Stimulated activated CD4-positive, alpha-beta T cell treated with anti-CD3 and anti-CD28 coated beads, Interleukin-15, amount 100 ng/mL, for 48 hours (primary cell): ENCODE results near the gene TMTC2.
"Not testable (repeated sequence)": the region's sequence is repeated elsewhere in the genome, so short reads cannot be mapped to it uniquely, and the experiment has no call there.

Source experiments
- DNase-seq, 2 donors: peaks; one replicate each; pipeline ENCODE4 v3.0.0-alpha.2; 2020; ENCODE audit warnings: low read depth in 2 of 2

The TMTC2 gene

GRCh38 chr12:82841487-82841904 is 154.8 kb downstream of the TMTC2 start:
- no peak for DNase-seq

- DNase-seq = no peak
These were observed 155.8 kb downstream of the TMTC2 start for GRCh38 chr12:82842480-82842879.

- not testable (repeated sequence) for DNase-seq
These were observed 158.4 kb downstream of the TMTC2 start for GRCh38 chr12:82845076-82845475.

- no peak for DNase-seq
These were observed 162.1 kb downstream of the TMTC2 start for GRCh38 chr12:82848845-82849244.

- DNase-seq = no peak
These were observed 165.8 kb downstream of the TMTC2 start for GRCh38 chr12:82852529-82852928.

GRCh38 chr12:82855872-82856271 is 169.2 kb downstream of the TMTC2 start:
- no peak for DNase-seq

GRCh38 chr12:82857276-82857675 is 170.6 kb downstream of the TMTC2 start:
- DNase-seq = no peak

- DNase-seq = no peak
These were observed 171.3 kb downstream of the TMTC2 start for GRCh38 chr12:82857911-82858533.

GRCh38 chr12:82858534-82858917 is 171.8 kb downstream of the TMTC2 start:
- DNase-seq = no peak

- no peak for DNase-seq
These were observed 175.5 kb downstream of the TMTC2 start for GRCh38 chr12:82862069-82862841.

- DNase-seq = no peak
These were observed 176.4 kb downstream of the TMTC2 start for GRCh38 chr12:82862876-82863649.

- DNase-seq = no peak
These were observed 179.6 kb downstream of the TMTC2 start for GRCh38 chr12:82866227-82866775.

- DNase-seq = no peak
These were observed 180.2 kb downstream of the TMTC2 start for GRCh38 chr12:82866946-82867345.

GRCh38 chr12:82867762-82868500 is 181.2 kb downstream of the TMTC2 start:
- DNase-seq = no peak

GRCh38 chr12:82870771-82871377 is 184.2 kb downstream of the TMTC2 start:
- DNase-seq = no peak

GRCh38 chr12:82872088-82872487 is 185.4 kb downstream of the TMTC2 start:
- no peak for DNase-seq

GRCh38 chr12:82873309-82873708 is 186.6 kb downstream of the TMTC2 start:
- no peak for DNase-seq

GRCh38 chr12:82873951-82874350 is 187.2 kb downstream of the TMTC2 start:
- no peak for DNase-seq

- DNase-seq = no peak
These were observed 188.2 kb downstream of the TMTC2 start for GRCh38 chr12:82874945-82875344.

- DNase-seq = no peak
These were observed 189.4 kb downstream of the TMTC2 start for GRCh38 chr12:82876075-82876474.

- DNase-seq = no peak
These were observed 191.3 kb downstream of the TMTC2 start for GRCh38 chr12:82877963-82878362.
